RWPE2 (cell line): ENCODE measurements around the gene GLRA2.

Source experiments
- ATAC-seq: fragments of 200-7000 bp; cut with Tn5 transposase; 3 replicates; pipeline ENCODE4 v1.9.1; 2021; ENCODE audit warnings: low read depth
- DNase-seq: peaks from one replicate; pipeline ENCODE4 v3.0.0-alpha.2; 2020; ENCODE audit warnings: low spot score
- H3K27ac ChIP-seq: fragments of 450-650 bp; 2 replicates; pipeline ENCODE4 v1.5.1; 2017; ENCODE audit warnings: mild to moderate bottlenecking; ENCODE audit not compliant: poor library complexity, severe bottlenecking
- H3K27me3 ChIP-seq: fragments of 250-450 bp; sonication (Bioruptor Pico); 2 replicates; pipeline ENCODE4 v1.5.1; 2021; ENCODE audit warnings: mild to moderate bottlenecking, moderate library complexity; ENCODE audit not compliant: insufficient read depth, poor library complexity, severe bottlenecking
- H3K36me3 ChIP-seq: fragments of 250-450 bp; sonication (Bioruptor Pico); 2 replicates; pipeline ENCODE4 v1.5.1; 2020; ENCODE audit warnings: low read depth, mild to moderate bottlenecking, moderate library complexity
- H3K4me1 ChIP-seq: fragments of 250-450 bp; sonication (Bioruptor Pico); 2 replicates; pipeline ENCODE4 v1.5.1; 2021; ENCODE audit warnings: mild to moderate bottlenecking, moderate library complexity; ENCODE audit not compliant: insufficient read depth, poor library complexity, severe bottlenecking
- H3K4me3 ChIP-seq: fragments of 250-450 bp; sonication (Bioruptor Pico); 2 replicates; pipeline ENCODE4 v1.5.1; 2021; ENCODE audit warnings: mild to moderate bottlenecking, moderate library complexity; ENCODE audit not compliant: severe bottlenecking
- H3K9me3 ChIP-seq: fragments of 250-450 bp; sonication (Bioruptor Pico); 2 replicates; pipeline ENCODE4 v1.5.1; 2021; ENCODE audit warnings: mild to moderate bottlenecking, moderate library complexity; ENCODE audit not compliant: severe bottlenecking
- CTCF ChIP-seq: fragments of 450-650 bp; IDR thresholded peaks from one replicate; pipeline ENCODE4 v1.5.1; 2017; ENCODE audit warnings: mild to moderate bottlenecking, moderate library complexity; ENCODE audit not compliant: poor library complexity, severe bottlenecking

Gene GLRA2

GRCh38 chrX:14738643-14739042 lies 209.3 kb downstream of the GLRA2 start:
- no peaks in the 10 kb centered on the region for H3K4me1 ChIP-seq
- H3K4me3 ChIP-seq: no peak overlapping the region
- TF ChIP-seq CTCF: no peak
- H3K36me3 ChIP-seq: no peaks in the 10 kb centered on the region
- ATAC-seq: no peak
- no peak for DNase-seq
- no peak overlapping the region for H3K27ac ChIP-seq
- no peaks in the 10 kb centered on the region for H3K27me3 ChIP-seq
- no peaks in the 10 kb centered on the region for H3K9me3 ChIP-seq

GRCh38 chrX:14753441-14753840 lies 224.1 kb downstream of the GLRA2 start:
- no peak for ATAC-seq
- no peak for TF ChIP-seq CTCF
- no peaks in the 10 kb centered on the region for H3K9me3 ChIP-seq
- H3K36me3 ChIP-seq: no peaks in the 10 kb centered on the region
- H3K27ac ChIP-seq: no peak overlapping the region
- H3K4me3 ChIP-seq: no peak overlapping the region
- no peaks in the 10 kb centered on the region for H3K27me3 ChIP-seq
- no peak for DNase-seq
- H3K4me1 ChIP-seq: no peaks in the 10 kb centered on the region

- Histone ChIP-seq H3K27ac (no peak overlapping the region), H3K4me1 (no peaks in the 10 kb centered on the region)
- no peak for TF ChIP-seq CTCF
These were observed 228.7 kb downstream of the GLRA2 start for GRCh38 chrX:14758029-14758491.

GRCh38 chrX:14775416-14775815 lies 246.1 kb downstream of the GLRA2 start:
- no peaks in the 10 kb centered on the region for H3K27me3 ChIP-seq
- no peak overlapping the region for H3K27ac ChIP-seq
- no peak for TF ChIP-seq CTCF
- peaks cover 17% of the 10 kb centered on the region for H3K4me1 ChIP-seq
- H3K9me3 ChIP-seq: no peaks in the 10 kb centered on the region
- no peak overlapping the region for H3K4me3 ChIP-seq
- DNase-seq: no peak
- H3K36me3 ChIP-seq: no peaks in the 10 kb centered on the region
- ATAC-seq: no peak

More at GRCh38 chrX:14758029-14758491, 228.7 kb downstream of the GLRA2 start:
- Histone ChIP-seq H3K27me3 (no peaks in the 10 kb centered on the region), H3K4me3 (no peak overlapping the region), H3K9me3 (no peaks in the 10 kb centered on the region), H3K36me3 (no peaks in the 10 kb centered on the region)
- DNase-seq (no peak), ATAC-seq (no peak)

- Histone ChIP-seq H3K4me1 (peaks cover 17% of the 10 kb centered on the region), H3K36me3 (no peaks in the 10 kb centered on the region), H3K9me3 (no peaks in the 10 kb centered on the region), H3K4me3 (no peak overlapping the region), H3K27ac (peak overlapping the region; percentile 67), H3K27me3 (no peaks in the 10 kb centered on the region)
- no peak for TF ChIP-seq CTCF
- ATAC-seq (no peak), DNase-seq (no peak)
These were observed 247.6 kb downstream of the GLRA2 start for GRCh38 chrX:14776901-14777300.
